H1 (cell line): ENCODE measurements around the gene EIF4EBP2. TPM values are rescaled to one million over a fixed set of nuclear protein-coding genes. Genes with fewer than 3 reads are reported as not detected.

Source experiments
- CTCF ChIA-PET: fragments of 300-600 bp; sonication (Branson Sonifier 250); formaldehyde crosslinking; loops from one replicate; lab custom pipeline; 2021; ENCODE audit not compliant: partially characterized antibody; lab: Charles Lee
- POLR2A ChIA-PET: fragments of 300-600 bp; sonication (Branson Sonifier 250); formaldehyde crosslinking; loops from one replicate; lab custom pipeline; 2021; ENCODE audit warnings: inconsistent platforms; ENCODE audit not compliant: partially characterized antibody; lab: Charles Lee
- DNase-seq, 2 experiments: peaks; one replicate each; pipeline versions ENCODE4 v3.0.0 to v3.0.0-alpha.2; 2010 to 2022; ENCODE audit warnings: low spot score in 2 of 2, low read depth in 1 of 2, mixed read lengths in 1 of 2
- FAIRE-seq: peaks from 2 replicates; lab custom pipeline; 2011; peaks lifted over from hg19 to GRCh38; lab: Jason Lieb, UNC
- H2AFZ ChIP-seq: 2 replicates; pipeline ENCODE4 v1.8.1; 2012; ENCODE audit warnings: low read length, inconsistent platforms
- H2AK5ac ChIP-seq: 2 replicates; pipeline ENCODE4 v1.6.1; 2013; ENCODE audit warnings: low read depth, low read length
- H2BK120ac ChIP-seq: replicated peaks from 2 replicates; pipeline ENCODE3; 2013; ENCODE audit warnings: low read depth, low read length, inconsistent platforms
- H2BK12ac ChIP-seq: 2 replicates; pipeline ENCODE4 v1.6.1; 2013; ENCODE audit warnings: low read depth, low read length
- H2BK15ac ChIP-seq: 2 replicates; pipeline ENCODE4 v1.6.1; 2013; ENCODE audit warnings: low read length
- H2BK20ac ChIP-seq: 2 replicates; pipeline ENCODE4 v1.6.1; 2013; ENCODE audit warnings: low read length
- H2BK5ac ChIP-seq: 2 replicates; pipeline ENCODE4 v1.6.1; 2013; ENCODE audit warnings: low read depth, low read length
- H3K14ac ChIP-seq: 2 replicates; pipeline ENCODE4 v1.6.1; 2013; ENCODE audit warnings: inconsistent platforms; ENCODE audit not compliant: insufficient read length
- H3K18ac ChIP-seq: 2 replicates; pipeline ENCODE4 v1.6.1; 2013; ENCODE audit warnings: low read length; ENCODE audit errors: extremely low read depth
- H3K23ac ChIP-seq: 2 replicates; pipeline ENCODE4 v1.6.1; 2013; ENCODE audit warnings: inconsistent platforms; ENCODE audit not compliant: insufficient read length
- H3K23me2 ChIP-seq: 2 replicates; pipeline ENCODE4 v1.6.1; 2013; ENCODE audit warnings: low read depth, low read length
- H3K27ac ChIP-seq: 2 replicates; pipeline ENCODE4 v1.6.1; 2011; ENCODE audit warnings: low read depth, low read length, inconsistent platforms
- H3K27me3 ChIP-seq, 4 experiments: replicated peaks in 1 of 4; 1 replicate in 1 of 4; 2 replicates in 3 of 4; pipeline versions ENCODE4 v1.6.1 to v1.8.1; 2011 to 2013; ENCODE audit warnings: low read length in 3 of 4, mild to moderate bottlenecking in 3 of 4, inconsistent platforms in 2 of 4, mixed read lengths in 2 of 4, moderate library complexity in 1 of 4; ENCODE audit not compliant: control insufficient read depth in 3 of 4, insufficient read depth in 3 of 4; ENCODE audit errors: extremely low read depth in 1 of 4
- H3K36me3 ChIP-seq, 4 experiments: 2 replicates each; pipeline versions ENCODE4 v1.6.1 to v1.8.1; 2011 to 2013; ENCODE audit warnings: mild to moderate bottlenecking in 4 of 4, low read length in 3 of 4, moderate library complexity in 2 of 4, control low read depth in 1 of 4, inconsistent platforms in 1 of 4; ENCODE audit not compliant: insufficient read depth in 4 of 4, control insufficient read depth in 2 of 4
- H3K4ac ChIP-seq: replicated peaks from 2 replicates; pipeline ENCODE3; 2013; ENCODE audit warnings: low read length, low read depth, mixed read lengths, inconsistent platforms; ENCODE audit not compliant: insufficient read length
- H3K4me1 ChIP-seq, 4 experiments: replicated peaks in 1 of 4; 1 replicate in 1 of 4; 2 replicates in 3 of 4; pipeline versions ENCODE4 v1.6.1 to v1.8.1; 2011 to 2013; ENCODE audit warnings: low read length in 3 of 4, inconsistent platforms in 2 of 4, mixed read lengths in 1 of 4; ENCODE audit not compliant: insufficient read depth in 4 of 4, control insufficient read depth in 3 of 4
- H3K4me2 ChIP-seq, 2 experiments: 2 replicates each; pipeline versions ENCODE4 v1.6.1 to v1.8.1; 2011 to 2013; ENCODE audit warnings: low read depth in 2 of 2, low read length in 2 of 2, control low read depth in 1 of 2, inconsistent platforms in 1 of 2, mild to moderate bottlenecking in 1 of 2; ENCODE audit not compliant: insufficient read depth in 1 of 2
- H3K4me3 ChIP-seq, 4 experiments: fragments of 200-600, 300-600 bp in 1 of 4; sonication (generic), shearing (Covaris generic), sonication (Bioruptor Twin) in 1 of 4; 2 replicates each; pipeline versions ENCODE4 v1.5.1 to v1.8.1; 2011 to 2016; ENCODE audit warnings: low read length in 4 of 4, low read depth in 3 of 4, control low read depth in 2 of 4, inconsistent platforms in 2 of 4, mild to moderate bottlenecking in 2 of 4, mixed read lengths in 1 of 4, moderate library complexity in 1 of 4; ENCODE audit not compliant: insufficient read depth in 2 of 4; ENCODE audit errors: extremely low read depth in 1 of 4
- H3K56ac ChIP-seq: replicated peaks from 2 replicates; pipeline ENCODE3; 2013; ENCODE audit warnings: low read depth, mild to moderate bottlenecking, mixed read lengths, low read length, inconsistent platforms; ENCODE audit not compliant: insufficient read length
- H3K79me1 ChIP-seq: 2 replicates; pipeline ENCODE4 v1.6.1; 2013; ENCODE audit warnings: low read depth, low read length, control low read depth
- H3K79me2 ChIP-seq, 2 experiments: 2 replicates each; pipeline versions ENCODE4 v1.6.1 to v1.8.1; 2012 to 2013; ENCODE audit warnings: low read length in 2 of 2, mild to moderate bottlenecking in 2 of 2, inconsistent platforms in 1 of 2; ENCODE audit not compliant: insufficient read depth in 2 of 2, control insufficient read depth in 1 of 2
- H3K9ac ChIP-seq, 4 experiments: replicated peaks in 1 of 4; 1 replicate in 1 of 4; 2 replicates in 3 of 4; pipeline versions ENCODE4 v1.6.1 to v1.8.1; 2011 to 2013; ENCODE audit warnings: low read depth in 3 of 4, low read length in 3 of 4, control low read depth in 2 of 4, mild to moderate bottlenecking in 2 of 4, moderate library complexity in 2 of 4, inconsistent platforms in 1 of 4; ENCODE audit errors: extremely low read depth in 1 of 4
- H3K9me3 ChIP-seq, 2 experiments: 2 replicates each; pipeline versions ENCODE4 v1.6.1 to v1.8.1; 2012 to 2013; ENCODE audit warnings: mild to moderate bottlenecking in 2 of 2, moderate library complexity in 2 of 2, control low read depth in 1 of 2, inconsistent platforms in 1 of 2, low read depth in 1 of 2, low read length in 1 of 2, mixed read lengths in 1 of 2; ENCODE audit not compliant: insufficient read depth in 2 of 2
- H4K20me1 ChIP-seq, 2 experiments: replicated peaks in 1 of 2; 2 replicates each; pipeline versions ENCODE3 to v1.8.1; 2011 to 2013; ENCODE audit warnings: inconsistent platforms in 2 of 2, low read length in 2 of 2, mild to moderate bottlenecking in 1 of 2; ENCODE audit not compliant: insufficient read depth in 2 of 2, control insufficient read depth in 1 of 2
- H4K5ac ChIP-seq: 2 replicates; pipeline ENCODE4 v1.6.1; 2013; ENCODE audit warnings: low read length, low read depth, mixed read lengths, inconsistent platforms; ENCODE audit not compliant: insufficient read length
- H4K8ac ChIP-seq: 2 replicates; pipeline ENCODE4 v1.8.0; 2013; ENCODE audit warnings: mild to moderate bottlenecking, moderate library complexity, low read length, inconsistent platforms; ENCODE audit not compliant: insufficient read depth; ENCODE audit errors: extremely low read depth
- H4K91ac ChIP-seq: replicated peaks from 2 replicates; pipeline ENCODE3; 2013; ENCODE audit warnings: low read length, mixed read lengths, inconsistent platforms; ENCODE audit not compliant: insufficient read length
- EP300 ChIP-seq, 2 experiments: IDR thresholded peaks; 1 replicate in 1 of 2; 2 replicates in 1 of 2; pipeline ENCODE4 v1.6.1; 2011 to 2012; ENCODE audit warnings: low read depth in 2 of 2, low read length in 2 of 2, mild to moderate bottlenecking in 2 of 2, borderline replicate concordance in 1 of 2, inconsistent platforms in 1 of 2, moderate library complexity in 1 of 2
- JUND ChIP-seq: IDR thresholded peaks from 2 replicates; pipeline ENCODE4 v1.6.1; 2011; ENCODE audit warnings: mild to moderate bottlenecking, improper control_type of control experiment, low read length
- RBBP5 ChIP-seq: IDR thresholded peaks from 2 replicates; pipeline ENCODE4 v1.7.1; 2012; ENCODE audit warnings: low read depth, mild to moderate bottlenecking, inconsistent platforms, low read length, moderate library complexity, borderline replicate concordance
- TAF1 ChIP-seq: IDR thresholded peaks from 2 replicates; pipeline ENCODE4 v1.6.1; 2011; ENCODE audit warnings: mild to moderate bottlenecking, low read depth, low read length
- WGBS, 2 experiments: shearing (Covaris generic) in 1 of 2; methylation state at CpG; one replicate each; pipeline versions ENCODE4 v1.1.6 to v1.1.7; 2013 to 2015; ENCODE audit warnings: low lambda C conversion rate in 2 of 2, mixed read lengths in 2 of 2, inconsistent platforms in 1 of 2, low coverage in 1 of 2, missing lambda C conversion rate in 1 of 2; ENCODE audit not compliant: insufficient replicate concordance in 2 of 2, insufficient coverage in 1 of 2, insufficient read length in 1 of 2; ENCODE audit errors: extremely low coverage in 1 of 2, missing lambda C conversion rate in 1 of 2; 5-methylcytosine and 5-hydroxymethylcytosine counted together
- polyA plus RNA-seq, 7 experiments: library from polyadenylated mRNA; depleted of rRNA in 3 of 7; stranded (reverse) in 5 of 7; unstranded in 2 of 7; fragments of >200 nt in 5 of 7; fragments of 200-250 nt in 2 of 7; gene quantifications; 1 replicate in 5 of 7; 2 replicates in 1 of 7; 4 replicates in 1 of 7; pipeline versions ENCODE4 v1.2.1 to v1.2.3, GENCODE V29; 2011 to 2013; ENCODE audit warnings: missing spikeins in 2 of 7, mixed read lengths in 2 of 7
- total RNA-seq: library from RNA; stranded (reverse); fragmentation: NEBNext Ultra II Directional; extraction: Animal tissue kit (Norgen Biotek cat#: 25700); gene quantifications from 2 replicates; pipeline ENCODE4 v1.2.1, GENCODE V29; 2021

Gene EIF4EBP2
- total and polyA plus RNA-seq, 2 of the 8 experiments (the other 6 are each of a cell fraction or from before 2014, with no cell fraction given), result 55.3 to 144 TPM

GRCh38 chr10:70433581-70434280 is 29.8 kb downstream of the EIF4EBP2 start:
- no peak overlapping the region for H3K4me3 ChIP-seq
- H3K23me2 ChIP-seq, result no peaks in the 10 kb centered on the region
- no peak overlapping the region for H3K9ac ChIP-seq
- TF ChIP-seq TAF1, result no peak
- TF ChIP-seq EP300 (IDR thresholded peaks at IDR 0.05; ENCODE audit: borderline replicate concordance in 1 of 2, low read depth in 2 of 2, low read length in 2 of 2), result no peak
- TF ChIP-seq RBBP5, result no peak
- TF ChIP-seq JUND, result no peak
- ChIA-PET CTCF (interaction anchor here (0.7 to 9.2 kb wide), 7 partner anchors 10 to 70 kb away, joined by 3 to 67 read pairs (median 4); no protein-coding TSS in a partner anchor), POLR2A (interaction anchor here (2.5 kb wide), 1 partner anchor 16 kb away, joined by 8 read pairs; no protein-coding TSS in a partner anchor)
- H4K5ac ChIP-seq, result no peak overlapping the region
- no peak overlapping the region for H3K18ac ChIP-seq
- H2AK5ac ChIP-seq, result no peak overlapping the region
- H2BK20ac ChIP-seq, result no peak overlapping the region
- H3K56ac ChIP-seq, result no peak overlapping the region
- H3K36me3 ChIP-seq, result peaks cover 0 to 15% (median 0%) of the 10 kb centered on the region in 4 experiments; a peak in 3 of 8 replicates
- H3K79me2 ChIP-seq, result no peaks in the 10 kb centered on the region
- no peak overlapping the region for H4K8ac ChIP-seq
- H3K23ac ChIP-seq, result no peak overlapping the region
- H4K91ac ChIP-seq, result no peak overlapping the region
- H3K27me3 ChIP-seq, result peaks cover 0 to 4% (median 0%) of the 10 kb centered on the region in 4 experiments; a peak in 2 of 7 replicates
- no peaks in the 10 kb centered on the region; the same call in 1 of the 2 replicates for H3K79me1 ChIP-seq
- no peak for FAIRE-seq
- no peak overlapping the region for H2BK12ac ChIP-seq
- 93% methylated on average over 9 of the region's 9 CpGs; no CpG with 5 or more reads in 1 of the 2 experiments for WGBS, 2 experiments
- no peak overlapping the region for H3K4me2 ChIP-seq
- H2BK15ac ChIP-seq, result no peak overlapping the region
- H3K14ac ChIP-seq, result no peak overlapping the region
- H3K9me3 ChIP-seq, result no peaks in the 10 kb centered on the region
- H2BK5ac ChIP-seq, result no peak overlapping the region
- no peak overlapping the region for H3K4ac ChIP-seq
- H2AFZ ChIP-seq, result no peak overlapping the region
- no peak overlapping the region for H3K27ac ChIP-seq
- no peak for DNase-seq
- peaks cover 0 to 23% of the 10 kb centered on the region in 2 experiments for H4K20me1 ChIP-seq
- no peak overlapping the region for H2BK120ac ChIP-seq
- H3K4me1 ChIP-seq, result no peaks in the 10 kb centered on the region; a peak in 1 of 7 replicates
